Activated T-helper 17 cell treated with anti-CD3 and anti-CD28 coated beads, Interleukin-2, amount 50 U/mL, for 72 hours (primary cell): ENCODE measurements around the gene THOC2. TPM values are rescaled to one million over a fixed set of nuclear protein-coding genes. Genes with fewer than 3 reads are reported as not detected.
"Not testable (repeated sequence)": the region's sequence is repeated elsewhere in the genome, so short reads cannot be mapped to it uniquely, and the experiment has no call there.

Experiments
- ATAC-seq: fragments of 150-1000 bp; cut with Tn5 transposase; replicated peaks from 2 replicates; pipeline ENCODE4 v1.10.0; 2021; ENCODE audit warnings: mild to moderate bottlenecking, moderate library complexity
- H3K27ac Mint-ChIP-seq: one replicate; pipeline ENCODE4 v1.8.0; 2022; ENCODE audit warnings: mixed read lengths
- H3K27me3 Mint-ChIP-seq: one replicate; pipeline ENCODE4 v1.8.0; 2022; ENCODE audit warnings: mixed read lengths
- H3K36me3 Mint-ChIP-seq: one replicate; pipeline ENCODE4 v1.8.0; 2022; ENCODE audit warnings: low read depth, mild to moderate bottlenecking, mixed read lengths
- H3K4me1 Mint-ChIP-seq: one replicate; pipeline ENCODE4 v1.8.0; 2022; ENCODE audit warnings: mixed read lengths
- H3K4me3 Mint-ChIP-seq: one replicate; pipeline ENCODE4 v1.8.0; 2022; ENCODE audit warnings: mild to moderate bottlenecking, mixed read lengths
- H3K9me3 Mint-ChIP-seq: one replicate; pipeline ENCODE4 v1.8.0; 2022; ENCODE audit warnings: mixed read lengths
- total RNA-seq, 2 donors: library from RNA; stranded (reverse); gene quantifications; one replicate each; pipeline ENCODE4 v1.2.3, GENCODE V29; 2022

The THOC2 gene
- total RNA-seq, 2 donors from 2014 or later, result 82.6 to 83.3 TPM

DNA sequence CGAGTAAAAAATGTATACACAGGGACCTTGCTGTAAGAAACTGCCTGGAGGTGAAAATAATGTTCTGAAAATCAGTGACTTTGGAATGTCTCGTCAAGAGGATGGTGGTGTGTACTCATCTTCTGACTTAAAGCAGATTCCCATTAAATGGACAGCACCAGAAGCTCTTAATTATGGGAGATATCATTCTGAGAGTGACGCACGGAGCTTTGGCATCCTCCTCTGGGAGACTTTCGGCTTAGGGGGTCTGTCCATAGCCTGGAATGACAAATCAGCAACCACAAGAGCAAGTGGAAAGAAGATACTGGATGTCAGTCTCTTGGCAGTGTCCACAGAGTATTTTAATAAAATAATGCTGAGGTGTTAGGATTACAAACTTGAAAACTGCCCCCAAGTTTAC lies 129.4 kb downstream of the THOC2 start:
- Mint-ChIP-seq H3K4me1 (no peaks in the 10 kb centered on the region), H3K9me3 (no peaks in the 10 kb centered on the region), H3K27me3 (no peaks in the 10 kb centered on the region), H3K4me3 (no peak overlapping the region), H3K27ac (no peak overlapping the region), H3K36me3 (peaks cover 67% of the 10 kb centered on the region)
- no peak for ATAC-seq

- Mint-ChIP-seq H3K36me3 (peaks cover 52% of the 10 kb centered on the region), H3K4me3 (no peak overlapping the region), H3K9me3 (no peaks in the 10 kb centered on the region), H3K4me1 (no peaks in the 10 kb centered on the region), H3K27me3 (no peaks in the 10 kb centered on the region), H3K27ac (no peak overlapping the region)
- no peak for ATAC-seq
Observed at GRCh38 chrX:123601437-123601836, 131.4 kb downstream of the THOC2 start.

DNA sequence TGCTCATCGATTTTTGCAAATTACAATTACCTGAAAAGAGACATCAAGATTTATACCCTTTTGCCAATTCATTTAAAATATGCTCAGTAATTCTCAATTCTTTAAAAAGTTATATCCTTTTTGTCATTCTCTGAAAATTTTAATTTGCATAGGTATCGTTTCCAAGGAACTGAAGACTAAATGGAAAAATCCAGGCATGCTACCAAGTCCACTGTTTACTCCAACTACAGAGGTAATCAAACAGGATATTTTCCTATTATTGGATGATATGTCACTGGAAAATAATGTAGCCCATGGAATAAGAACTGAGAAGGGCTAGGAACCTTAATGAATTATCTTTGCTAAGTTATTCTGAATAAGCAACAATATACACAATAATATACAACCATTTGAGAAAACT lies 132.7 kb downstream of the THOC2 start:
- Mint-ChIP-seq H3K9me3 (no peaks in the 10 kb centered on the region), H3K4me1 (no peaks in the 10 kb centered on the region), H3K4me3 (no peak overlapping the region), H3K27me3 (no peaks in the 10 kb centered on the region), H3K36me3 (peaks cover 40% of the 10 kb centered on the region), H3K27ac (no peak overlapping the region)
- no peak for ATAC-seq

DNA sequence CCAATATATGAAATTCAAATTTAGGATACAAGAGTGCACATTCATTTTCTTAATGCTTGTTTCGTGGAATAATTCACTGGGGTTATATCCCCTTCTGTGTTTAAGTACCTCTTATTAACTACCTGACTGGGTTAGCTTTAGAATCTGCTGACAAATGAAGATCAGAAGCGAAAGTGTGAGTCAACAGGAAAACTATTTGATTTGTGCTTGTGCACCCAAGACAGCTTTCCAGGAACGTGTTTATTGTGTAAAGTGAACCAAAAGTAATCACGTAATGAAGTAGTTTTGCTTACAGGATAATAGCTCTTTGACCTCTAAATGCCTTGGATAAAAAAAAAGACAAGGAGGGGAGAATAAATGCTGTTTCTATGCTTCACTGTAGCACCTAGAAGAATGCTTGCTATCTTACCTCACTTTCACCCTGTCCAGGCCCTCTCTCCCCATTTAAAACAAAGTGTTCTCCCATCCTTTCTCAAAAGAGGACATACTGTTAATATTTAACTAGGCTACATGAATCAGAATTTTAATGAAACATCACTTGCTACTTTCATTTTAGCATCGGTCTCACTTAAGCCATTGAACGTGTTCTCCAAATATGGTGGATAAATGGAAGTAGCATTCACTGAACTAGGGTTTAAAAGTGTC lies 141.9 kb downstream of the THOC2 start:
- no peaks in the 10 kb centered on the region for H3K36me3 Mint-ChIP-seq
- H3K9me3 Mint-ChIP-seq, result no peaks in the 10 kb centered on the region
- H3K4me3 Mint-ChIP-seq, result peak overlapping the region; percentile 31
- peaks cover 10% of the 10 kb centered on the region for H3K4me1 Mint-ChIP-seq
- no peak overlapping the region for H3K27ac Mint-ChIP-seq
- no peaks in the 10 kb centered on the region for H3K27me3 Mint-ChIP-seq
- peak; percentile 60 for ATAC-seq

GRCh38 chrX:123588723-123589122 lies 144.1 kb downstream of the THOC2 start:
- H3K4me1 Mint-ChIP-seq, result peaks cover 10% of the 10 kb centered on the region
- no peak overlapping the region for H3K27ac Mint-ChIP-seq
- no peak overlapping the region for H3K4me3 Mint-ChIP-seq
- no peaks in the 10 kb centered on the region for H3K9me3 Mint-ChIP-seq
- no peaks in the 10 kb centered on the region for H3K36me3 Mint-ChIP-seq
- H3K27me3 Mint-ChIP-seq, result no peaks in the 10 kb centered on the region
- ATAC-seq, result no peak

- H3K4me1 Mint-ChIP-seq, result no peaks in the 10 kb centered on the region
- no peak for ATAC-seq
- no peaks in the 10 kb centered on the region for H3K36me3 Mint-ChIP-seq
- H3K27ac Mint-ChIP-seq, result no peak overlapping the region
- H3K9me3 Mint-ChIP-seq, result no peaks in the 10 kb centered on the region
- H3K4me3 Mint-ChIP-seq, result no peak overlapping the region
- peaks cover 2% of the 10 kb centered on the region for H3K27me3 Mint-ChIP-seq
Observed at GRCh38 chrX:123581586-123581985, 151.3 kb downstream of the THOC2 start.

- H3K27ac Mint-ChIP-seq, result no peak overlapping the region
- no peak for ATAC-seq
- H3K36me3 Mint-ChIP-seq, result no peaks in the 10 kb centered on the region
Observed at GRCh38 chrX:123580792-123581191, 152.1 kb downstream of the THOC2 start.

GRCh38 chrX:123574027-123574426 lies 158.8 kb downstream of the THOC2 start:
- H3K27ac Mint-ChIP-seq, H3K36me3 Mint-ChIP-seq, H3K4me1 Mint-ChIP-seq, H3K4me3 Mint-ChIP-seq, ATAC-seq, H3K9me3 Mint-ChIP-seq: not testable (repeated sequence)
- peaks cover 15% of the 10 kb centered on the region for H3K27me3 Mint-ChIP-seq

More at GRCh38 chrX:123580792-123581191, 152.1 kb downstream of the THOC2 start:
- no peaks in the 10 kb centered on the region for H3K9me3 Mint-ChIP-seq
- no peaks in the 10 kb centered on the region for H3K4me1 Mint-ChIP-seq
- no peak overlapping the region for H3K4me3 Mint-ChIP-seq
- peaks cover 3% of the 10 kb centered on the region for H3K27me3 Mint-ChIP-seq

GRCh38 chrX:123570011-123570590 lies 162.8 kb downstream of the THOC2 start:
- Mint-ChIP-seq H3K4me1 (no peaks in the 10 kb centered on the region), H3K27ac (no peak overlapping the region), H3K27me3 (peaks cover 12% of the 10 kb centered on the region), H3K4me3 (no peak overlapping the region), H3K9me3 (peaks cover 4% of the 10 kb centered on the region), H3K36me3 (no peaks in the 10 kb centered on the region)
- no peak for ATAC-seq

DNA sequence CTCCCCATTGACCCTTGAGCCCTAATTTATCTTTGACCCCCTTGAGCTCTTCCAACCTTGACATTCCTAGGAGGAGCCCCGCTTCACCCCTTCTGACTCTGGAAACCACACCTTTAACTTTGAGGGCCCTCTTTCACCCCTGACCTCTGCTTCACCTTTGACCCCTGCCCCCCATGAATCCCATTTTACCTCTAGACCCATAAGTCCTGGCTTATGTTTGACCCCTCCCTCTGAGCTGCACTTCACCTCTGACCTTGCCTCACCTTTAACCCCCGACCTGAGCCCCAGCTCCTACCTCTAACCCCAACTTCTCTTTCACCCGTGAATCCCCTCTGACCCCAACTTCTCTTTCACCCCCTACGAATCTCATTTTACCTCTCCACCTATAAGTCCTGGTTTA lies 169.7 kb downstream of the THOC2 start:
- Mint-ChIP-seq H3K4me3 (no peak overlapping the region), H3K4me1 (no peaks in the 10 kb centered on the region), H3K27me3 (peaks cover 3% of the 10 kb centered on the region), H3K27ac (no peak overlapping the region), H3K9me3 (no peaks in the 10 kb centered on the region), H3K36me3 (no peaks in the 10 kb centered on the region)
- ATAC-seq, result no peak

GRCh38 chrX:123562342-123563146 lies 170.3 kb downstream of the THOC2 start:
- peaks cover 3% of the 10 kb centered on the region for H3K27me3 Mint-ChIP-seq
- H3K4me3 Mint-ChIP-seq, result no peak overlapping the region
- H3K27ac Mint-ChIP-seq, result no peak overlapping the region
- H3K9me3 Mint-ChIP-seq, result no peaks in the 10 kb centered on the region
- H3K36me3 Mint-ChIP-seq, result no peaks in the 10 kb centered on the region
- H3K4me1 Mint-ChIP-seq, result no peaks in the 10 kb centered on the region
- no peak for ATAC-seq

GRCh38 chrX:123561439-123562215 lies 171.2 kb downstream of the THOC2 start:
- no peaks in the 10 kb centered on the region for H3K4me1 Mint-ChIP-seq
- H3K27ac Mint-ChIP-seq, result no peak overlapping the region
- no peak for ATAC-seq
- H3K36me3 Mint-ChIP-seq, result no peaks in the 10 kb centered on the region
- peaks cover 3% of the 10 kb centered on the region for H3K27me3 Mint-ChIP-seq
- H3K9me3 Mint-ChIP-seq, result no peaks in the 10 kb centered on the region
- H3K4me3 Mint-ChIP-seq, result no peak overlapping the region

- no peak overlapping the region for H3K27ac Mint-ChIP-seq
- no peaks in the 10 kb centered on the region for H3K9me3 Mint-ChIP-seq
- no peaks in the 10 kb centered on the region for H3K36me3 Mint-ChIP-seq
- H3K4me1 Mint-ChIP-seq, result no peaks in the 10 kb centered on the region
- no peak for ATAC-seq
- no peak overlapping the region for H3K4me3 Mint-ChIP-seq
- H3K27me3 Mint-ChIP-seq, result peaks cover 3% of the 10 kb centered on the region
Observed at GRCh38 chrX:123550829-123551228, 182.0 kb downstream of the THOC2 start.
